Right lobe of liver (tissue), 6 donors: ENCODE results near the gene ISLR. TPM values are rescaled to one million over a fixed set of nuclear protein-coding genes. Genes with fewer than 3 reads are reported as not detected.

ENCODE experiments used
- ATAC-seq, 4 donors: fragments of 200-7000 bp; cut with Tn5 transposase; one replicate each; pipeline ENCODE4 v1.9.1; 2020; ENCODE audit warnings: mild to moderate bottlenecking in 4 of 4, moderate library complexity in 4 of 4
- DNase-seq, 3 donors: peaks; one replicate each; pipeline ENCODE4 v3.0.0-alpha.2; 2020
- H3K27ac ChIP-seq, 3 donors: fragments of 200-600 bp; one replicate each; pipeline ENCODE4 v1.8.0; 2022
- H3K27me3 ChIP-seq, 2 donors: fragments of 200-600 bp; one replicate each; pipeline ENCODE4 v1.8.0; 2022
- H3K36me3 ChIP-seq, 4 donors: fragments of 200-600 bp; sonication (generic) in 1 of 4; one replicate each; pipeline versions ENCODE4 v1.5.1 to v1.8.0; 2017 to 2022; ENCODE audit warnings: control low read depth in 1 of 4
- H3K4me1 ChIP-seq, 4 donors: fragments of 200-600 bp; sonication (generic) in 1 of 4; one replicate each; pipeline versions ENCODE4 v1.5.1 to v1.8.0; 2017 to 2022; ENCODE audit warnings: control low read depth in 1 of 4
- H3K4me3 ChIP-seq, 3 donors: fragments of 200-600 bp; one replicate each; pipeline ENCODE4 v1.8.0; 2022
- H3K9me3 ChIP-seq, 4 donors: fragments of 200-600 bp; sonication (generic) in 1 of 4; one replicate each; pipeline versions ENCODE4 v1.5.1 to v1.8.0; 2017 to 2022; ENCODE audit warnings: control low read depth in 1 of 4
- CTCF ChIP-seq, 4 donors: fragments of 200-600 bp in 3 of 4; fragments of 450-650 bp in 1 of 4; IDR thresholded peaks; one replicate each; pipeline versions ENCODE4 v1.5.1 to v1.8.0; 2016 to 2022; ENCODE audit warnings: antibody characterized with exemption in 4 of 4, mild to moderate bottlenecking in 2 of 4
- POLR2A ChIP-seq: fragments of 450-650 bp; IDR thresholded peaks from one replicate; pipeline ENCODE4 v1.6.1; 2017; ENCODE audit warnings: antibody characterized with exemption, mild to moderate bottlenecking
- WGBS: methylation state at CpG from one replicate; pipeline ENCODE4 v1.1.6; 2018; ENCODE audit warnings: low coverage, low lambda C conversion rate; ENCODE audit not compliant: insufficient coverage; ENCODE audit errors: missing lambda C conversion rate; 5-methylcytosine and 5-hydroxymethylcytosine counted together
- intact Hi-C, 2 donors: fragments of 100-400 bp; cut with DNase I; formaldehyde crosslinking; loops; one replicate each; pipeline versions ENCODE4 v1.11.2 to v1.14.1; 2022
- total RNA-seq, 6 experiments: library from RNA; depleted of rRNA in 2 of 6; stranded (reverse); fragments of >200 nt in 2 of 6; fragmentation: NEBNext Ultra II Directional in 3 of 6; extraction: Animal tissue kit (Norgen Biotek cat#: 25700) in 3 of 6; gene quantifications; one replicate each; pipeline versions ENCODE4 v1.1.0 to v1.2.4, GENCODE V29; 2016 to 2023
- donor health status: DM: no; HTN: yes; CAD: no.
- donor health status: DM: no; HTN: no; CAD: no.
- donor health status: DM: no; HTN: no; CAD: no.
- donor health status: DM: no; HTN: yes; CAD: no.
- donor health status: DM: no; HTN: yes; CAD: no.

ISLR gene
- total RNA-seq, 6 experiments from 2014 or later, result 1.5 to 9.9 (median 2.6) TPM

GRCh38 chr15:74205582-74205947, 32.1 kb downstream of the ISLR start:
- ATAC-seq (no peak), DNase-seq (no peak)
- TF ChIP-seq POLR2A (no peak), CTCF (IDR thresholded peaks at IDR 0.05) (no peak)
- Histone ChIP-seq H3K4me3 (no peak overlapping the region), H3K27me3 (no peaks in the 10 kb centered on the region), H3K4me1 (no peaks in the 10 kb centered on the region), H3K27ac (no peak overlapping the region), H3K9me3 (no peaks in the 10 kb centered on the region), H3K36me3 (no peaks in the 10 kb centered on the region)
- intact Hi-C loops, result no loop called here
- WGBS, result no CpG with 5 or more reads among the region's 4 CpGs

DNA sequence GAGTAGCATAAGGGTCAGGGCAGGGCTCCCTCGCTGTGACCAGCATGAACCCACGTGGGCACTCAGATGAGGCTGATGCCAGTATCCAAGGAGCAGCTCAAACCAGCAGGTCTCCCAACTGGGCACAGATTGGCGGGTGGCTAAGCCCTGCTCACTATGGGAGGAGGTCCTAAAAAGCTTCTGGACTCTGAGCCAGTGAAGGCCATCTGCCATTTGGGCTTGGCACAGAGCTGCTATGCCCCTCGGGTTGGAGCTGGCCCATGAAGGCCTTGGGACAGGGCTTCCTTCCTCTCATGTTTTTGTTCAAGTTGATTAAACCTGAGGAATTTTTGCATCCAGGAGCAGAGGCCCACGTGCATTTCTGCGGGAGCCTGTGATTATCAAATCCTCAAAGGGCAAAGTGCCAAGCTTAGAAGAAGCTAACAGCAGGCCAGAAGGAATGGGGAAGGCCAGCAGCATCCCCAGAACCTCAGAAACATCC, 33.3 kb downstream of the ISLR start:
- Histone ChIP-seq H3K4me1 (no peaks in the 10 kb centered on the region), H3K27me3 (no peaks in the 10 kb centered on the region), H3K36me3 (no peaks in the 10 kb centered on the region), H3K9me3 (no peaks in the 10 kb centered on the region), H3K27ac (no peak overlapping the region), H3K4me3 (no peak overlapping the region)
- WGBS, result 54% methylated on average over 3 of the region's 6 CpGs
- DNase-seq (no peak), ATAC-seq (no peak)
- intact Hi-C loops, result no loop called here
- TF ChIP-seq CTCF (IDR thresholded peaks at IDR 0.05) (no peak), POLR2A (no peak)

GRCh38 chr15:74207652-74208440, 34.3 kb downstream of the ISLR start:
- no peak for ATAC-seq
- DNase-seq, result no peak
- H3K4me1 ChIP-seq, result no peaks in the 10 kb centered on the region
- no peaks in the 10 kb centered on the region for H3K36me3 ChIP-seq
- intact Hi-C loops, result no loop called here
- no peaks in the 10 kb centered on the region for H3K9me3 ChIP-seq
- 57% methylated on average over 7 of the region's 16 CpGs for WGBS
- no peak overlapping the region for H3K4me3 ChIP-seq
- no peak for TF ChIP-seq CTCF (IDR thresholded peaks at IDR 0.05)
- no peak for TF ChIP-seq POLR2A
- no peak overlapping the region for H3K27ac ChIP-seq
- no peaks in the 10 kb centered on the region for H3K27me3 ChIP-seq

- WGBS, result 54% methylated on average over 5 of the region's 6 CpGs
- H3K9me3 ChIP-seq, result no peaks in the 10 kb centered on the region
- TF ChIP-seq CTCF (IDR thresholded peaks at IDR 0.05), result no peak
- no peak for TF ChIP-seq POLR2A
- no peak overlapping the region for H3K4me3 ChIP-seq
- H3K27ac ChIP-seq, result no peak overlapping the region
- no peaks in the 10 kb centered on the region for H3K27me3 ChIP-seq
- intact Hi-C loops, result no loop called here
- no peaks in the 10 kb centered on the region for H3K36me3 ChIP-seq
- no peaks in the 10 kb centered on the region for H3K4me1 ChIP-seq
- ATAC-seq (no peak), DNase-seq (no peak)
These were observed 35.0 kb downstream of the ISLR start for GRCh38 chr15:74208496-74208895.
